Astrocyte (in vitro differentiated cells and primary cell): ENCODE measurements around the gene TSEN2.

Source experiments
- EZH2 ChIP-seq: IDR thresholded peaks from 2 replicates; pipeline ENCODE4 v1.6.1; 2012; ENCODE audit warnings: mild to moderate bottlenecking, low read length, inconsistent platforms; ENCODE audit not compliant: insufficient read depth
- TF ChIP-seq, protein P1 (sequence below): IDR thresholded peaks from 2 replicates; pipeline ENCODE4 v1.5.1; 2011; ENCODE audit warnings: low read depth, mild to moderate bottlenecking, inconsistent platforms, low read length, moderate library complexity; ENCODE audit not compliant: insufficient read depth

DNA sequence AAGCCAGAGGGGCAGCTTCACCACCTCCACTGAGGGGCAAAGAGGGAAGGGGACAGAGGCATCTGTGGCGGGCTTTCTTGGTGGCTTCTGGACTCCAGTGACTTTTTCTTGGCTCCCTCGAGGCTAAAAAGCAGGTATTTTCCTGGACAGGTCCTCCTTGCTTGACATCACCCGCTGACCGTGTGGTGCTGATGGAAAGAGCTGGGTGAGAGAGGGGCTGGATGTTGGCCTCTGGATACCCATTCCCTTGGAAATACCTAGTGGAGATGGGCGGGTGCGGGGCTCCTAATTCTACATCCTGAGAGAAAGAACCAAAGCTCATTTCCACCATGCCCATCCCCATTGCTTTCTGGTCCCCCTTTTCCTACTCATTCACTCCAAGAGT lies 47.1 kb upstream of the TSEN2 start:
- TF ChIP-seq, protein P1, sequence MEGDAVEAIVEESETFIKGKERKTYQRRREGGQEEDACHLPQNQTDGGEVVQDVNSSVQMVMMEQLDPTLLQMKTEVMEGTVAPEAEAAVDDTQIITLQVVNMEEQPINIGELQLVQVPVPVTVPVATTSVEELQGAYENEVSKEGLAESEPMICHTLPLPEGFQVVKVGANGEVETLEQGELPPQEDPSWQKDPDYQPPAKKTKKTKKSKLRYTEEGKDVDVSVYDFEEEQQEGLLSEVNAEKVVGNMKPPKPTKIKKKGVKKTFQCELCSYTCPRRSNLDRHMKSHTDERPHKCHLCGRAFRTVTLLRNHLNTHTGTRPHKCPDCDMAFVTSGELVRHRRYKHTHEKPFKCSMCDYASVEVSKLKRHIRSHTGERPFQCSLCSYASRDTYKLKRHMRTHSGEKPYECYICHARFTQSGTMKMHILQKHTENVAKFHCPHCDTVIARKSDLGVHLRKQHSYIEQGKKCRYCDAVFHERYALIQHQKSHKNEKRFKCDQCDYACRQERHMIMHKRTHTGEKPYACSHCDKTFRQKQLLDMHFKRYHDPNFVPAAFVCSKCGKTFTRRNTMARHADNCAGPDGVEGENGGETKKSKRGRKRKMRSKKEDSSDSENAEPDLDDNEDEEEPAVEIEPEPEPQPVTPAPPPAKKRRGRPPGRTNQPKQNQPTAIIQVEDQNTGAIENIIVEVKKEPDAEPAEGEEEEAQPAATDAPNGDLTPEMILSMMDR: no peak
- TF ChIP-seq EZH2: no peak
